GM12872 (cell line): ENCODE measurements around the gene BSG.

Experiments
- TF ChIP-seq, protein P1 (sequence below): IDR thresholded peaks from 3 replicates; pipeline ENCODE4 v1.5.1; 2011; ENCODE audit warnings: low read depth, mild to moderate bottlenecking, low read length, moderate library complexity; ENCODE audit not compliant: insufficient read depth

Gene BSG

DNA sequence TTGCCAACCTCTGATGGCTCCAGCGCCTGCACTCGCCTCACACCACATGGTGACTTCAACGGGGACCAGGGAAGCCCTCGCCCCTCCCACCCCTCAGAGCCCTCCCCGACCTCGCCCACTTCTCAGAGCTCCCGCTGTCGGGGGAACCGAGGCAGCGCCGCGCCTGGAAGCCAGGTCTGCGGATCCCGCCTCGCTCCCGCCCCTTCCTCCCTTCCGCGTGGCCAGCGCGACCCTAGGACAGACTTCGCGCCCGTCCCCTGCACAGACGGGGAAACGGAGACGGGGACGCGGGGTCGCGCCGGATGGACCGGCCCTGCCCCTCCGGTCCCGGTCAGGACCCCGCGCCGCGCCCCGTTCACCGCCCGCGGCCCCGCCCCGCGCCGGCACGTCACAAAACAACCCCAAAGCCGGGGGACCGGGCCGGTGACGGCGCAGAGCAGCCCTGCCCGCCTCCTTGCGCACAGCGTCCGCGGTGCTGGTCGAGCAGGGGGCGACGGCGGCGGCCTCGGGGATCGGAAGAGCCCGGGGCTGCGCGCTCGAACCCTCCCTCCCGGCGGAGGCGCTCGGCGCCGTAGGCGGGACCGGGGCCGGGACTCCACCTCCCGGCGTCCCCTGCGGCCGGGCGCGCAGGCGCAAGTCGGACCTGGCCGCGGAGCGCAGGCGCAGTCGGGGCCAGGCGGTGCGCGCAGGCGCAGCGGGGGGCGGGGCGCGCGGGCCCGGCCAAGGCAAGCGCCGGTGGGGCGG lies 41.2 kb upstream of the BSG start:
- TF ChIP-seq, protein P1, sequence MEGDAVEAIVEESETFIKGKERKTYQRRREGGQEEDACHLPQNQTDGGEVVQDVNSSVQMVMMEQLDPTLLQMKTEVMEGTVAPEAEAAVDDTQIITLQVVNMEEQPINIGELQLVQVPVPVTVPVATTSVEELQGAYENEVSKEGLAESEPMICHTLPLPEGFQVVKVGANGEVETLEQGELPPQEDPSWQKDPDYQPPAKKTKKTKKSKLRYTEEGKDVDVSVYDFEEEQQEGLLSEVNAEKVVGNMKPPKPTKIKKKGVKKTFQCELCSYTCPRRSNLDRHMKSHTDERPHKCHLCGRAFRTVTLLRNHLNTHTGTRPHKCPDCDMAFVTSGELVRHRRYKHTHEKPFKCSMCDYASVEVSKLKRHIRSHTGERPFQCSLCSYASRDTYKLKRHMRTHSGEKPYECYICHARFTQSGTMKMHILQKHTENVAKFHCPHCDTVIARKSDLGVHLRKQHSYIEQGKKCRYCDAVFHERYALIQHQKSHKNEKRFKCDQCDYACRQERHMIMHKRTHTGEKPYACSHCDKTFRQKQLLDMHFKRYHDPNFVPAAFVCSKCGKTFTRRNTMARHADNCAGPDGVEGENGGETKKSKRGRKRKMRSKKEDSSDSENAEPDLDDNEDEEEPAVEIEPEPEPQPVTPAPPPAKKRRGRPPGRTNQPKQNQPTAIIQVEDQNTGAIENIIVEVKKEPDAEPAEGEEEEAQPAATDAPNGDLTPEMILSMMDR = 0 out of 3 replicates have a peak, but pooled peaks have one; percentile 15

DNA sequence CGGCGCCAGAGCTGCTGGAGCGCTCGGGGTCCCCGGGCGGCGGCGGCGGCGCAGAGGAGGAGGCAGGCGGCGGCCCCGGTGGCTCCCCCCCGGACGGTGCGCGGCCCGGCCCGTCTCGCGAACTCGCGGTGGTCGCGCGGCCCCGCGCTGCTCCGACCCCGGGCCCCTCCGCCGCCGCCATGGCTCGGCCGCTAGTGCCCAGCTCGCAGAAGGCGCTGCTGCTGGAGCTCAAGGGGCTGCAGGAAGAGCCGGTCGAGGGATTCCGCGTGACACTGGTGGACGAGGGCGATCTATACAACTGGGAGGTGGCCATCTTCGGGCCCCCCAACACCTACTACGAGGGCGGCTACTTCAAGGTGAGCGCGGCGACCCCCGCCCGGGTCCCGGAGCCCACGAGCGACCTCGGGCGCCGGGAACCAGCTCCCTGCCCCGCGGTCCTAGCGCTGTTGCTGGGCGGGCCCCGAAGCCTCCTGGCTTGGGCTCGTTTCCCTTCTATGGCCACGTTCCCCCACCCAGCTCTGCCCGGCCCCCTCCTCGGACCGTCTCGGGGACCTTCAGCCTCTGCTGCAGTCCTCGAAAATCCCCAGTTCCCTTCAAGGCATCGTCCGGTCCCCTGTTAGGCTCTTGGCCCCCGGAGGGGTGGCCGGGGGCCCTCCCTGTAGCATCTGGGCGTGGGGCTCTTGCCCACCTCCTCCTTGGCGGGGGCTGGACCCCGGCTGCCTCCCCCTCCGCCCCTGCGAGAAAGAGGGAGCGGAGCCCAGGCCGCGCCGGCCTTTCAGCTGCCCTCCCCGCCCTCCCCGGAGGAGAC lies 40.4 kb upstream of the BSG start, which contains the start of gene CDC34:
Gene CDC34 (plus strand): TSS at position 8 of the 808 bp plus-strand sequence. CDS start 172 bp downstream, at position 180.
- TF ChIP-seq, protein P1 = no peak

DNA sequence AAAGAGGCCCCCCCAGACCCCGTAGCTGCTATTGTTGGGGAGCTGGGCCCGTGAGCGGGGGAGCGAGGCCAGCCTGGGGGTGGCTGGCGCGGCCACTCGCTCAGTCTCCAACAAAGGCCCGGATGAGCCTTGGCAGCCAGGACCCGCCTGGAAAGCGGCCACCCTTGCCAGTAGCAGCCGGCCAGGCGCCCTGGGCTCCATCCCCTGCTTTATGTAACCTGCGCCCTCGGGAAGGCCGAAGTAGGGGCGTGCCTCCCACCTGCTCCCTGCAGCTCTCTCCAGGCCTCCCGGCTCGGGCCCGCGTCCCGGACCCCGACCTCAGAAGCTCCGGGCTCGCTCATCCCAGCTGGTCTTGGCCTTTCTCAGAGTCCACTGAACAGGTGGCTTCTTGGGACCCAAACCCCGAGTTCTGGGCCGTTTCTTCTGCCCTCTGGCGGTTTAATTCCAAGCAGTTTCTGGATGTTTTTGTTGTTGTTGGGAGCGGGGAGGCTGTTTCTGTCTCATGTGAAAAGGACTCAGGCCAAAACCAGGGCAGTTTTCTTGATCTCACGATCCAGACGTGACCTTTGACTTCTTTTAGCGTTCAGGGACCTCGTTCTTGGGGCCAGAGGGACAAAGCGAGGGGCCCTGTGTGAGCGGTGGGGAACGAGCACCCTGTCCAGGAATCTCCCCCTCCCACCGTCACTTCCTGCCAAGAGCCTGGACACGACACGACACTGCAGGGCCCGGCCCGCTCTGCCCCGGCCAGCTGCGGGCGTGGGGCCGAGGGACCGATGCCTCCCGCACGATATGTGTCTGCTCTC lies 39.6 kb upstream of the BSG start:
- TF ChIP-seq, protein P1 = peak; percentile 50

DNA sequence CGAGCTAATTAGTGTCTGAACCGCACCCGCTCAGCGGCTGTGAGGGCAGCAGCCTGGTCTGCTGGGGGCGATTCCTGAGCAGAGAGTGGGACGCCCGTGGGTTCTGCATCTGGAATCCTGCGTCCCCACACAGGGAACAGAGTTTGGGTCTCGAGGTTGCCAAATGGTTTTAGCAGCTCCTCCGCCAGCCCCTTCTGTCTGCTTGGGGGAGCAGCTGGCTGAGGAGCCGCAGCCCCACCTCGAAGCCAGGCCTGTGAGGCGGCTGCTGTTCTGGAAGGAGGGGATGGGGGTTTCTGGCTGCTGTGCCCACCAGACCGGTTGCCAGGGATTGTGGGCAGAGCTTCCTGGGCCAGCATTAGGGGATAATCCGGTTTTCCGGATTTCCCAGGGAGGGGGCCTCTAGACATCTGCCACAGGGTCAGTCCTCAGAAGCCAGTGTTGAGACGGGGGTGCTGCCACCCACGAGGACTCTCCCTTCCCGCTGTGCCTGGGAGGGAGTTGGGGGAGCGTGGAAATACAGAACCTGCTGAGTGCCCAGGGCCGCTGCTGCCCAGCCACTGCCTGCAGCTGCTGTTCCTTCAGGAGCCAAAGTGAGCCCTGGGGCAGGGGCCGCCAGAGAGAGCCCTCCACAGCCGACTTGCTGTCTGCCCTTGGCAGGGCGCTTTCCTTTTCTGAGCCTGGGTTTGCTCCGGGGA lies 38.9 kb upstream of the BSG start:
- TF ChIP-seq, protein P1 = no peak

DNA sequence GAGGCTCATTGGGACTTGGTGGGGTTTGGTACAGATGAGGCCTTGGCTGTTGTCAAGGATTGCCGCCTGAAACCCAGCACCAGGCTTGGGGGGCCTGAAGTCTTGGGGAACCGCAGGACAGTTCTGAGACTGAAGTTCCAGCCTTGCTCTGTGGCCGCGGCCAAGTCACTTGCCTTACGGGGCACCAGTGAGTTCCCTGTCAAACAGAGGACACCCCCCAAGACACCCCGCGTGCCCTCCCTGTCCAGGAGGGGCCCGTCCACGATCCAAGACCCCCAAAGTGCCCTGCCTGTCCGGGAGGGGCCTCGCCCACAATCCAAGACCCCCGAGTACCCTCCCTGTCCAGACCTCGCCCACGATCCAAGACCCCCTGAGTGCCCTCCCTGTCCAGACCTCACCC lies 38.3 kb upstream of the BSG start:
- TF ChIP-seq, protein P1 = 0 out of 3 replicates have a peak, but pooled peaks have one; percentile 10

DNA sequence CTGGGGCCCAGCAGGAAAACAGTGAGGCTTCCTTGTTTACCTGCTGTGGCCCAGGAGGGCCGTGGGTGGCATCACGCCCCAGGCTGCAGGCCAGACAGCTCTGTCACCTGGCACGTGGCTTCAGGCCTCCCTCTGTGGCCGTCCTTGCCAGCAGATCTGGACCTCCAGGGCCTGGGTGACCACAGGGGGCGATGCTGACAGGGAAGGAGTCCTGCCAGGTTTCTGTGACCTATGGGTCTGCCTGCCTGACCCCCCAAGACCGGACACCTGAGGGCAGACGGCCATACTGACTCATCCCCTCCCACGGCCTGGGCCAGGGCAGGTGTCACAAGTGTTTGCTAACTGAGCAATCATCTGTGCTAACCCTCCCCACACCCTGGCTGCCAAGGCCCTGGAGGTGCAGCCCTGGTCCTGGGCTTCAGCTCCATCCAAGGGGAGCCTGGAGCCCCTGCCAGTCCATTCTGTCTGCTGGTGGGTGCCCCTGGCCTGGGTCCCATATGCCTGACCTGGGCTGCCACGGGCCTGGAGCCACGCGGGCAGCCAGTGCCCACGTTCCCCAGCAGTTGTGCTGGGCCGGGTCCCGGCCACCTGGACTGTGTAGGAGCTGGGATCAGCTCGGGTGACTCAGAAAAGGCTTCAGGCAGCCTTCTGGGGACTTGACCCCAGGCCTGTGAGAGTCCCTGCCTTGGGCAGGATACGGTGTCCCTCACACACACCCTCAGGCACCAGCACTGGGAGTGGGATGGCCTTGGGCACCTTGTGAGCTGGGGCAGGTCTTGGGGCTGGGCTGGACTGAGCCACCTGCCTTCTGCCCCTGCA lies 37.2 kb upstream of the BSG start:
- TF ChIP-seq, protein P1 = no peak
